GM21528 (cell line): ENCODE data around the gene DAPK1.

Experiments
- ATAC-seq: cut with Tn5 transposase; IDR thresholded peaks from one replicate; pipeline ENCODE4 v1.9.1; 2021; ENCODE audit warnings: mild to moderate bottlenecking, moderate library complexity; ENCODE audit not compliant: unreplicated experiment, low FRiP score

DAPK1 gene

DNA sequence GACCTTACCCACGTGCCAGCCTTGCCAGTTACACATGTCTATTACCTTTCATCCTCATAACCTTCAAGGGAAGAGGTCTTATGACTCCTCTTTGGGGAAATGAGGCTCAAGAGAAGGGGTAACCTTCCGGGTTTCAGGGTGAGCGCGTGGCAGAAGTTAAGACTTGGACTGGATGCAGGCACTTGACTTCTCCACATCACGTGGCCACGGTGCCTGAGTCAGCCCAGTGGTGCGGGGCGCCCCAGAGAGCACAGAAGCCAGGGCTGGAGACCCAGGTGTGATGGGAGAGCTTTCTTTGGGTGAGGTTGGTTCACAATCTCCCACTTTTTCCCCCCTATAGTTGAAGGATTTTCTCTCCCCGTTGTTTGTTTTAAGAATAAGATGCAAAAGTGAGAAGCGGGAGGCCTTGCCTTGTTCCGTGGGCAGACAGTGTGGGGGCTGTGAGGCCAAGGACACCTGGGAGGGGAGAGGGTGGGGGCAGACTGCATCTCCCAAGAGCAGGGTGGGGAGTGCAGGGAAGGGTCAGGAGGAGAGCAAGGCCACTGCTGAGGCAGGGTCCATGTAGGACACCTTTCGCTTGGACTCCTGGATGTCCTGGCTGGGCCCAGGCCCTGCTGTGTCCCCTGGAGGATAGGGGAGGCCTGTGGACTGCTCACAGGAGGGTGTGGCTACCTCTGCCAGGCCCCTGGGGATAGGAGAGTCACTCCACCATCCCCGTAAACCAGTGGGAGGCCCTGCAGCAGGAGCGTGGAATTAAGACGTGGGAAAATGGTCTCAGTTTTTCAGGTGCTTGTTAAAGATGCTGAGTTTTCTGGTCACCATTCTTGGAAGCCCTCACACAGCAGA lies 138.2 kb downstream of the DAPK1 start:
- no peak for ATAC-seq

DNA sequence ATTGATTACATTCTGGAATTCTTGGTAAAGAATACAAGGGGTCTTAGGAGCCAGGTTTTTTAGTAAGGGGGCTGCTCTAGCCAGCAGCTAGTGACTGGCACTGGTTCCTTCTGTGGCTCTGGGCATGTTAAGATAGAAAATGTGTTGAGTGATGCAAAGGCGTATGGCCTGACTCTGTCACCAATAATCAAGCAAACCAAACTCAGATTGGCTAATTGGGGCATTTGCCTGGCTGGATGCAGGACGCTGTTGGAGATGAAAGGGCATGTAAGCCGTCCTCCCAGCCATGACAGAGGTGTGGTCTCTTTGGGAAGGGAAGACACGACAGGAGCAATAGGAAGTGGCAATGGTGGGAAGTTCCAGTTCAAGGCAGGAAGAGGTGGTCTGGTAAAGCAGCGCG lies 140.6 kb downstream of the DAPK1 start:
- no peak for ATAC-seq

- ATAC-seq, result no peak
Measured at GRCh38 chr9:87639949-87640348, 142.3 kb downstream of the DAPK1 start.

GRCh38 chr9:87640385-87640795 lies 142.7 kb downstream of the DAPK1 start:
- no peak for ATAC-seq

- no peak for ATAC-seq
Measured at GRCh38 chr9:87641067-87641466, 143.4 kb downstream of the DAPK1 start.

DNA sequence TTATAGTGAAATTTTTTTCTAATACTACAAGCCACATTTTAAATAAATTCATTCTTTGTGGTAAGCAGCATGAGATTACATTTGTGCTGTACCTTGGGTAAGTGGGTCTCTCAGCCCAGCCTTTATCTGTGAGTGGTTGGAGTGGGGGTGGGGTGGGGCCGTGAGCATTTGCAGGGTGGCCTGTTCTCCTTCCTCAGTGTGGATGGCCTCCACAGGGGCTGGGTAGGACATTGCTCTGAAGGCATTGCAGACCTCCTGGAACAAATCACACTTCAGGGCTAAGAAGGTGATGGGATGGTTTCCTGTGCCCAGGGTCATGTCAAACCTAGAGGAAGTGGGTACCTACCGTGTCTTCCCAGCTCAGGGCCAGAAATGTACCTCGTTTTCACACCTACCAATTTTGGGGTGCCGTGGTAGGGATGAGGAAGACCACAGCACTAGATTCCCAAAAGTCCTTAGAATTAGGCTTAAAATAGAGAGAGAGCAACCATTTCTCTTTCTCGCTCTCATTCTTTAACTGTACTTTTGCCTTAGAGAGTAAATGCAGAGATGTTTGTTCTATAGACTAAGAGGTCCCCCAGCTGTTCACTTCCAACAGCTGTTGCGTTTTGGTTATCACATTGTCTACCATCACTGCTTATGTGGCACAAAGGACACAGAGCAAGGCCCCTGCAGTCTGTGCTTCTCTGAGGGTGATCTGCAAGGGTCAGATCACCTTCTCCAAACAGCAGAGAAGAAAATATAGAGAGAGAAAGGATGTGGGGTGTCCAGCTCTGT lies 144.9 kb downstream of the DAPK1 start:
- ATAC-seq, result no peak

GRCh38 chr9:87643107-87643650 lies 145.5 kb downstream of the DAPK1 start:
- no peak for ATAC-seq

DNA sequence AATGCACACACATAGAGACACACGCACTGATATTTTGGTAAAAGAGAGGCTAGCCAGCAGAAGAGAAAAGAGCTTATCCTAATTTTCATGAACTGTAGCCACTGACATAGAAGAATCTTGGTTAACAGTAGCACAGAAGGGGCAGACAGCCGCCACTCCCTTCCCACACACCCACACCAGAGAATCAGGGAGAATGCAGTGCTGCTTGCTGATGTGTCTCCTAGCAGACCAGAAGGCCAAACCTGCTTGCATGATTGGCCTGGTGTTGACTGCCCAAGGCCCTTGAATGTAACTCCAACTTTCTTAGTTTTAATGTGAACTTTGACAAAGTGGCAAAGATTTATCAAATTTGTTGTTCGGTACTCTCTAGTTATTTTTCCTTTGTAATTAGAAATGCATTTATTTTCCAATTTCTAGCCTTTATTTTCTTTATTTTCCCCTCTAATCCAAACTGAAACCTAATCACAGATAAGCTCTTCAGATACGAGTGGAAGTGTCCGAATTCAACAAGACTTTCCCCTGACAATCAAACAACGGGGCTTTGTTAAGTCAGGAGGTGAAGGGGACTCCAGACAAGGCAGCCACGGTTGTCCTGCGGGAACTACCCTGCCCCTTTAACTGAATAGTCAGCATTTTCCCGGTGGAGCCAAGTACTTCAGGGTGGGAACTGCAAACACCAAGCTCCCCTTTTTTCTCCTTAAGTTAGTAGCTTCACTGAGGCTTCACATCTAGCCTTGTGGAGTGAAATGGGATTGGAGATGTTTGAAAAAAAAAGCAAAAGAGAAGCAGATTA lies 146.3 kb downstream of the DAPK1 start:
- no peak for ATAC-seq

DNA sequence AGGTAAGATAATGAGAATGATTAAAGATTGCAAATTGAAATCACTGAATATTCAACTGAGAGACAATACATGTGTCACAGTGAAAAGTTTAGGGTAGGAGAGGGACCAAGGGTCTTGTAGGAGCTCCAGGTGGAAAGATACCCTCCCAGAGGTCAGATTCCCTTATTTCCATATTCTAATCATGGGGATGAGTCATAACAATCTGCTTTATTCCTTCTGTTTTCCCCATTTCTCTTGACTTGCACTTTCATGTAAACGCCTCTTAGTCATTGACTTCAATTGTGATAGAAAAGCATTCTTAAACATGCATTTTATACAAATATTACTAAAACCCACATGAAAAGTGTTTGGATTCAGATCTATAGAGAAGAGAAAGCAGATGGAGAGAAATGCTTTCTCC lies 147.0 kb downstream of the DAPK1 start:
- no peak for ATAC-seq

DNA sequence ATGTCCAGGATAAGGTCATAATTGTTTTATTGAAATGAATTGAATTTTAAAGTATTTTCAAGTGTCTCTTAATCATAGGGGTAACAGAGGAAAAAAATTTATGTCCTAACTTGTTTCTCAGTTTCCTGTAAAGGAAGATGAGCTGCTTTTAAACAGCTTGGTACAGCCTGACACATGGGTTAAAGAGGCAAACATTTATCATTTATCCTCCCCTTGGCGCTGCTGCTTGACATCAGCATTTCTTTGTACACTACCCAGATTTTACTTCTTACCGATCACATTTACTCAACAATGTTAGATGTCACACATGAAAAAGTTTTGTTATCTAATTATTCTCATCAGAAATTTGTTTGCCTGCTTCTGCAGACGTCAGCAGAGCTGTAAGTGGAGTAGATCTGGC lies 148.9 kb downstream of the DAPK1 start:
- ATAC-seq, result no peak

GRCh38 chr9:87647114-87647513 lies 149.4 kb downstream of the DAPK1 start:
- no peak for ATAC-seq

DNA sequence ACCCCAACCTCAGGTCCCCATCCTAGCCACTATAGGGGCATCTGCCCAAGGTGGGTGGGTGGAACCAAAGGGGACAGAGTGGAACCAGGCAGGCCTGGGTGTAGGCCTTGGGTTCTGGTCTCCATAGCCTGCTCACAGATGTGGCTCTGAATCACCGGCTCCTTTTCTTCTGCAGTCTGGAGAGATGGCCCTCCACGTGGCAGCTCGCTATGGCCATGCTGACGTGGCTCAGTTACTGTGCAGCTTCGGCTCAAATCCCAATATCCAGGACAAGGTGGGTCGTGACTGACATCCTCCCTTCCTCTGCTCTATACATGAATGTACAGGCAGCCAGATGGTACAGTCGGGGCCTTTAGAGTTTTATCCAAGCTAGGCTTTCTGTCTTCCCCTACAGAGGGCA lies 150.9 kb downstream of the DAPK1 start:
- ATAC-seq, result no peak

GRCh38 chr9:87650611-87651295 lies 153.1 kb downstream of the DAPK1 start:
- no peak for ATAC-seq

DNA sequence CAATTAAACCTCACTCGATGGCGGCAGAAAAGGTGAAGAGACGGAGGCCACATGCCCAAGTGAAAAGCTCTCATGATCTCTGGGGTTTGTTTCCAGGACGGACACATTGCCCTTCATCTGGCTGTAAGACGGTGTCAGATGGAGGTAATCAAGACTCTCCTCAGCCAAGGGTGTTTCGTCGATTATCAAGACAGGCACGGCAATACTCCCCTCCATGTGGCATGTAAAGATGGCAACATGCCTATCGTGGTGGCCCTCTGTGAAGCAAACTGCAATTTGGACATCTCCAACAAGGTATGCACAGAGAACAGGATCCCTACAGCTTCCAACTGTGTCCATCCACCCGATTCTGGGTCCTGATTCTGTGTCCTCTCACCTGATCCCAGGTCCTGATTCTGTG lies 153.8 kb downstream of the DAPK1 start:
- no peak for ATAC-seq

DNA sequence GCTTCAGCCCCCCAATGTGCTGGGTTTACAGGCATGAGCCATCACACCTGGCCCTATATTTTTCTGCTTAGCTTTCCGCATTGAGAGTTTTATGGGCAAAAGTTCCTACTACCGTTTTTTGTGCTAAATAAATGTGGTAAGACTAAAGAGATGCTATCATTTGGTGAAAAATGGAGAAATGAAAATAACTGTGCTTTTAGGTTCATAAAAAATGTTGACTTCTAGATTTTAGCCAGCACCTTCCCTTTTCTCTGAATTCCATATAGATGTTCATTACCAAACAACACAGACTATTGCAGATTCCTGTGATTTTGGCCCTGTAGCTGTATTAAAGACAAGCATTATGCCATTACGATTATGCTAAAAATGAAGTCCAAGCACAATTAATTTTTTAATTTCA lies 156.3 kb downstream of the DAPK1 start:
- ATAC-seq, result no peak

DNA sequence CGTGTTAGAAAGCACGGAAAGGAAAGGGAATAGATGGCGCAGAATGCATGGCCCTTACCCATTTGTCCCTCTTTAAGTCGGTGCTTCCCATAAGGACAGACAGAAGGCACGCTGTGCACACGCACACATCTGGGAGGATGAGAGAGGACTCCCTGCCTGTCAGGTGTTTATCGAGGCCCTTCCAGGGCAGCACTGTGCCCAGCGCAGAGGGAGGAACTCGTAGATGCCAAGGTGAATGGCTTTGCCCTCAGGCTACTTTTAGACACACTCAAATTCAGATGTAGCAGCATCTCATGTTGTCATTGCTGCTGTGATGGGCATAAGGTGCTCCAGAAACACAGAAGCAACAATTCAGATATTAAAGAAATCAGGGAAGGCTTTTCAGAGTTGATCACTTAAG lies 158.1 kb downstream of the DAPK1 start:
- no peak for ATAC-seq

GRCh38 chr9:87656485-87656884 lies 158.8 kb downstream of the DAPK1 start:
- no peak for ATAC-seq

GRCh38 chr9:87657190-87657589 lies 159.5 kb downstream of the DAPK1 start:
- no peak for ATAC-seq

DNA sequence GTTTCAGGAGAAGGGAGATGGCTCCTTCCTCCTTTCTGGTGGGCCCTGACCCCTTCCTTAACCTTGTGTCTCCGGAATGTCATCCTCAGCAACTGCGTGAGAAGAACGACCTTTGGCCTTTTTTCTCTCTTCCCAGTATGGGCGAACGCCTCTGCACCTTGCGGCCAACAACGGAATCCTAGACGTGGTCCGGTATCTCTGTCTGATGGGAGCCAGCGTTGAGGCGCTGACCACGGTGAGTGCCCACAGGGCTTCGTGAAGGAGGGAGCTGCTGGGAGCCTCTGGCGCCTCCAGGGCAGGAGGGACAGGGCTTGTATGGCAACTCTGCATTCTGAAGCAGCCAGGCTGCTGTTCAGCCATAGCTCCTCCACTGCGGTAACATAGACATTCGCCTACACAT lies 160.2 kb downstream of the DAPK1 start:
- ATAC-seq, result no peak

DNA sequence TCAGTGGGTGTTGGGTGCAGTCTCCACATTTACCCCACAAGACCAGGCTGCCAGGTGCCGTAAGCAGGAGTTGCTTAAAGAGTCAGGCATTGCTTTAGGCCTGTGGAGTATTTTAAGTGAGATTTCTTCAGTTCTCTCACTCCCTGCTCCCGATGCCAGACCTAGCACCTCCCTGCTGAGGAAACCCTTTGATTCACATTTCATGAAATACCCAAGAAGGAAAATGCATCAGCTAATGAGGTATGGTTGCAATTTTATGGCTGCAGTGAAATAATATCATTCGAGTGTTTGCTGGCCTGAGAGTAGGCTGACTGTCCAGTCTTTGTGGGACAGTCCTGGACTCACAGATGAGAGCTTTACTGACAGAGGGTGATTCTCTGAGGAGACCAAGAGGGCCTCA lies 160.8 kb downstream of the DAPK1 start:
- ATAC-seq, result no peak
